ENCODE results near the gene NSF.

DNA sequence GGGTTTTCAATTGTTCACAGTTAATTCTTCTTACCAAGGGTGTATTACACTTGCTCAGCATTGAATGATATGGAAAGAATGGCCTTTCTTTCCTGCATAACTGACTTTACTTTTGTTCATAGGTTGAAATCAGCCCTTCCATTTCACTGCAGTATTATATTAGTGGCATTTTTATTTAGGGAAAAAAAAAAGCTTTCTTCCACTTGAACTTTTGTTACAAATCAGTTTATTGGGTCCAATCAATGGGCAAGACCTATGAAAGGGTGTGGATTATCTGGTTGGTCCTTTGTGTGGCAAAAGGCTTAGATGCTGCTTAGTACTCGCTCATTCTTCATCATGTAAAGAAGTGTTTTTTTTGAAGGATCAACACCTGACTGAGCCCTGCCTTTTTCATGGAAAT, 154.0 kb downstream of the NSF start:
- TF ChIP-seq CTCF (conservative IDR thresholded peaks at IDR 0.05; ENCODE audit: low read length) (no peak), EZH2phosphoT487 (IDR thresholded peaks at IDR 0.05; ENCODE audit: borderline replicate concordance, low read depth, low read length) (no peak)
